Measurements from ENCODE around the gene OOSP3.
"Not testable (repeated sequence)": the region's sequence is repeated elsewhere in the genome, so short reads cannot be mapped to it uniquely, and the experiment has no call there.

OOSP3 gene, protein sequence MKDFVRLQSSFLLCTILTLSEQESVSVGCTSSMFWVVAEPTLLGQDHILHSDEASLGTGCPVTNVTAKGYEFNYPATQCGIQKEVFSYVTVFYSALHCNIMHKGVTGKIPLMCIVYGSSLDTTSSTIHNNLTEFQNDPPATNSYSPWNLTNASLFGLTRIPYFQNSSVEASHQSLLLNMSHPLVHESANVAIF

DNA sequence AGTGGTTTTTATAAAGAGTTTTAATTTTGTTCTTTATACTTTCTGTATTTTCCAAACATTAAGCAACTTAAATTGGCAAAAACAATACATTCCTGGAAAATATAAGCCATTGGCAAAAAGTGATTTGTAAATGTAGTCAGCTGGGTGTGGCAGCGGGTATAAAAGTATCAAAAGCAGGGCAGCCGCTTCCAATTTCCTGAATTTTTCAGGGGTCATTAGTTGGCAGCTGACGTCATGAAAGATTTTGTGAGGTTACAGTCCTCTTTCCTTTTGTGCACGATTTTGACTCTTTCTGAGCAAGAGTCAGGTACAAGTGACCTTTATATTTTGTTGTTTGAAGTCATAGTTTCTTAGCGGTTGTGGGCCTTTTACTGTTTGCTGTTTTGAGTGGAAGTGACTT lies at the start of gene OOSP3:
OOSP3 (plus strand) TSS at position 208 of the 400 bp plus-strand sequence; CDS start at position 235, 27 bp downstream.
- no peak for DNase-seq

DNA sequence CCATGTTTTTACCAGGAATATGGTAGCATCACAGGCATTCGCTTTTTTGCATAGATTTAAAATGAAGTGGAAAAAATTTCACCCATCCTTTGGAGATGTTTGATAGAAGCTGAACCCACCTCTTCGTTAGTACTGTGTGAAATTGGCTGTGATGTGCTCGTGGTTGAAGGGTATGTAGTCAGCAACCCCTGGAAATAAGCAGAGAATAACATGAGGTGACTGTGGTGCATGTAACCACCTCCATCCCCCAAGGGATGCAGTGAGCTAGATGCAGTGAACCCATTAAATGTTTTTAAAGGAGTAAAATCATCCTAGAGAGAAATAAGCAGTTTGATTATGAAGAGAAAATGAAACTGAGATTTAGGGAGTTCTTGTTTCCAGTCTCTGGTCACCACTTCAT lies 49.2 kb upstream of the OOSP3 start:
- DNase-seq: no peak

DNA sequence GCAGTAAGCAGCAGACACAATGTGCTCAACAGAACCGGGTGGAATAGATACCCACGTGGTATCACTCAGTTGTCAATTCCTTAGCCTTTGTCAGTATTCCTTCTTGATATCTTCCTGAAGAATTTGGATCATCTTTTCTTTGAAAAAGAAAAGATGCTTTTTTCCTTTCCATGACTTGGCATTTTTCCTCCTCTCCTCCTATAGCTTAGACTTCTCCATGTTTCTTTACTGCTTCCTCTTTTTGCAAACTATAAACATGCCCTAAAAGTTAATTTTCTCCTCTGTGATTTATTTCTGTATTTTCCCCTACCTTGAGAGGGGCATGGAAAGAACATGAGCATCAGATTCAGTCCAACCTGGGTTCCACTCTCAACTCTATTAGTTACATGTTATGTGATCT lies 45.0 kb upstream of the OOSP3 start:
- DNase-seq: no peak

DNA sequence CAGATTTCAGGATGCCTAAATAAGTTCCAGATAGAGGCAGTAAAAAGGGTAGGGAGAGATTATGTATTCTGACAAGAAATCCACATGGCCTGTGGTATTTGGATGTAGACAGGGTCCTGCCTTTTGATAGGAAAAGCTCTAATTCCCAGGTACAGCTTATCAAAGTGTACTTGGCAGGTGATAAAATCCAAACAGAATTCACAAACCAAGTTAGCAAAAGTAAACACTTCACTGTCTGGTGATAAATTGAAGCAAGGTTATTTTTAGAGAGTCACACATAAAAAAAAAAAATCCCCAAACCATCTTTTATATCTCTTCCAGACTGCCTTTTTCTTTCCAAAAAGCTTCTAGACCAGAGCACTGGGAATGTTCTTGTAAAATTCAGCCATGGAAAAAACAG lies 39.0 kb upstream of the OOSP3 start:
- DNase-seq: no peak

DNA sequence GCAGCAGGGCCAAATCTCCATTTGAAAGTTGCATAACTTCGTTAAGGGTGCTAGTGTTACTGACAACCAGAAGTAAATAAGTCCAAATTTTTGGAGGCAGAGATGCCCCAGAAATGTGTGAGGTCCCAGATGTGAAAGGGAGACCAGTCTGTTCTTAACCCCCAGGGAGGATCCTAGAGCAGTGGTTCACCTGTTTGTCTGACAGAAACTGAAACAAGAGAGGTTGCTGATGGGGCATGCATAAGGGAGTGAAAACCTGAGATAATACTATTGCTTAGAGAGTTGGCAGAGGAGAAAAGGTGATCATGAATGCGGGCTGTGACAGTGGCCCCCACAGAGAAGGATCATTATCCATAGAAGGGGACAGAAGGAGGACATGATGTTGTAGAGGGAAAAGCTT lies 37.1 kb upstream of the OOSP3 start:
- DNase-seq: no peak

DNA sequence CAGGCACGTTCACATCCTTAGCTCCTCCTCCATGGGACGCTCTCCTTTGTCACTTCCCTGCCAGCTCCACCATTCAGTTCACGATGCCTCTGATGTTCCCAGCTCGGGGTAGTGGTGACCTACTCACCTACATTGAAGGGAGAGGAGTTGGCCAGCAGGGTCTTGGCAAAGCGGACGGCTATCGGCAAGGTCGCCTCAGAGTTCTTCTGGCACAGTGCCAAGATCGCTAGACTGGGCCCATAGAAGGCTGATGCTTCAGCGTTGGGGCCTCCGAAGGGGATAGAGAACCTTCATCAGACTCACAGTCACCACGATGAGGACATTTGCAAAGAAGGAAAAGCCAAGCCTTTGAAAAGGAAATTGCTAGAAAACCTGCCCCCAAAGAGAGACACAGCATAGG lies 36.3 kb upstream of the OOSP3 start:
- DNase-seq: no peak

DNA sequence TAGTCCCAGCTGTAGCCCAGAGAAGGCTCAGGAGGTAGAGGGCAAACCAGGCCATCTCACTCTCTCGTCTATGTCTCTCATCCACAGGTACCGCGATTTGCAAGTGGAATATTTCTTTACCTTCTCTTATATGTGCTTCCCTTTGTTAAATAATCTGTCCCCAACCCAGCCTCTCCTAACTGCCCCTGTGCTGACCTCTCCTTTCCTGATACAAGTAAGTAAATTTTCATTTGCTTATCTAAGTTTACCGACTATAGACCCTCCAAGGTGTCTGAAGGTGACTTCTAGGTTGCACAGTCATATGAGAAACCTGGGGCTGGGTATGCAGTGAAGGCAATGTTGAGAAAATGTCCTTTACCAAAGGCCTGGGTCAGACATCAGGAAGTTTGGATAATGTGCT lies 33.2 kb upstream of the OOSP3 start, which contains the start of gene CBLIF:
CBLIF (minus strand) TSS at position 101 of the 400 bp plus-strand sequence; CDS start at position 55, 46 bp downstream.
- DNase-seq: no peak

DNA sequence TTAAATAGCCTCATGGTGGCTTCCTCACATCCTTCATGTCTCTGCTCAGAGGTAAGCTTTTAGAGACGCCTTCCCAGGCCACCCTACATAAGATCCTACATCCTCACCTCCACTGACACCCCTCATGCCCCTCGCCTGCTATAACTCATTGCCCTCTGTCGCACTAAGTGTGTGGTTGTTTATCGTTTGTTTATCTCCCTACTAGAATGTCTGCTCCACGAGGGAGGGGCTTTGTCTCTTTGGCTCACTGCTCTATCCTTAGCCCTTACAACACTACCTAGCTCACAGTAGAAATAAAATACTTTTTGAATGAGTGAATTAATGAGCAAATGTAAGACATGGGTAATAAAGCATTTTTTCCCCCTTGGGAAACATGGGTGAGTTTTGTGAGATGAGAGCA lies 32.0 kb upstream of the OOSP3 start:
- no peak for DNase-seq

DNA sequence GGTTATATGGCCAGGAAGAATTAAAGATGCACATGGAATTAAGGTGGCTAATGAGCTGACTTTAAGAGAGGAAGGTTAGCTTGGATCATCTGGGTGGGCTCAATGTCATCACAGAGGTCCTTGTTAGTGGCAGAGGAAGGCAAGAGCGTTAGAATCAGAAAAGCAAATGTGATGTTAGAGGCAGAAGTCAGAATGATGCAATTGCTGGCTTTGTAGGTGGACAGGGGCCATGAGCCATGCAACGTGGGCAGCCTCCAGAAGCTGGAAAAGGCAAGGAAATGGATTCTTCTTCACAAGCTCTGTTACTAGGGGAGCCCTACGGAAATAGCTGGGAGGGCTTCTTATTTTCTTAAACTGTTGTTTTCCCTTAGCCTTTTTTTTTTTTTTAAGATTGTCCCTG lies 31.0 kb upstream of the OOSP3 start:
- no peak for DNase-seq

DNA sequence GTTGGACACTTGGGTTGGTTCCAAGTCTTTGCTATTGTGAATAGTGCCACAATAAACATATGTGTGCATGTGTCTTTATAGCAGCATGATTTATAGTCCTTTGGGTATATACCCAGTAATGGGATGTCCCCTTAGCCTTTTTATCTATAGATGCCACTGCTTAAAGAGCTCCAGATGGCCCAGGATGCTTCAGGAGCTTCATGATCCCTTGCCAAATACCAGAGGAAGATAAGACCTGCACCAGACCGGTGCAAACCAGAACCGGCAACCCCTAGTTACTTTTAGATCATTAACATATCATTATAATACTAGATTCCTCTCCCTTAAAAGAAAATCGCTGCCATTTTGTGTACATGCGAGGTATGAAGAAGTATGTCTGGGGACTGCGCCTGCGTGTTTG lies 30.1 kb upstream of the OOSP3 start:
- DNase-seq: not testable (repeated sequence)

DNA sequence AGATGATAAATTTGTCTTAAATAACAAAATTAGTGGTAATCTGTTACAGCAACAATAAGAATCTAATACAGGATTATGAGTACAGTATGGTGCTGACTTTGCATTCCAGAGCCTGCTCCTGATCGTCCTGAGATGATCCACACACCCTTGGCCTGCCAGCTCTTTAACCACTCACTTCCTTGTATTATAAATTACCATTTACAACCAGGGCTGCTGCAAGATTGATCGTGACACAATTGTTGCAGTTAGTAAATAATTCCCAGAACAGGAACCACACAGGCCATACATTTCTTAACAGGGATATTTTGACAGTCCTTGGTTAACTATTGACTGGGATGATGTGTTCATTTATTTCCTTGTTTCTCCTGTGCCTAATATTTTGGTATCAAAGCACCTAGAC lies 29.5 kb upstream of the OOSP3 start:
- DNase-seq: no peak

DNA sequence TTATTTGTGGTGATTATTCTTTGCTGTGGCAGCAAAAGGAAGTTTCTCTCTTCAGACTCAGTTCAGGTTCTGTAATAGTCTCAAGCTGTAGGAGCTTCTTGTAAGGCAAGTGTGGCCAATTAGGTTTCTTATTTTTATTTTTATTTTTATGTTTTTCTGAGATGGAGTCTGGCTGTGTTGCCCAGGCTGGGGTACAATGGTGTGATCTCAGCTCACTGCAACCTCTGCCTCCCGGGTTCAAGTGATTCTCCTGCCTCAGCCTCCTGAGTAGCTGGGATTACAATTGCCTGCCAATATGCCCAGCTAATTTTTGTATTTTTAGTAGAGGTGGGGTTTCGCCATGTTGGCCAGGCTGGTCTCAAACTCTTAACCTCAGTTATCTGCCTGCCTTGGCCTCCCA lies 29.0 kb upstream of the OOSP3 start:
- DNase-seq: not testable (repeated sequence)

DNA sequence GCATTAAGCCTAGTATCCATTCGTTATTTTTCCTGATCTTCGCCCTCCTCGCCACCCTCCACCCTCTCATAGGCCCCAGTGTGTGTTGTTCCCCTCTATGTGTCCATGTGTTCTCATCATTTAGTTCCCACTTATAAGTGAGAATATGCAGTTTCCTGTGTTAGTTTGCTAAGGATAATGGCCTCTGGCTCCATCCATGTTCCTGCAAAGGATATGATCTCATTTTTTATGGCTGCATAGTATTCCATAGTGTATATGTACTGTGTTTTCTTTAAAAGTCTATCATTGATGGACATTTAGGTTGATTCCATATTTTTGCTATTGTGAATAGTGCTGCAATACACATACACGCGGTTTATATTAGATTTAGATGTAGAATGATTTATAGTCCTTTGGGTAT lies 27.2 kb upstream of the OOSP3 start:
- not testable (repeated sequence) for DNase-seq

DNA sequence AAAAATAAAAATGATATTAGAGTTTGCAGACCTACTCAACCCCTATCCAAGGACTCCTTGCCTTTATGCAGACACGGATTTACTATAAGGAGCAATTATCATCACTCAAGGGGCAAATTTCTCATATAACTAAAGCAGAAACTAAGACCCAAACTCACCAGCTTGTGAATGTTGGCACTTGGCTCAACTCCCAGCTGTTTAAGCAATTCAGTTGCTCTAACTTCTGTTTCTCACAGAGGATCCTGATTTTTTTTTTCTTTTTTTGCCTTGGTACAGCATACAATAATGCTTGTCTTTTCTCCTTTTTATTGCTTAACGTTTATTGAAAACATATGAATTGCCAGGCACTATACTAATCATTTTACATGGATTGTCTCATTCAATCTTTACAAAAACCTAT lies 23.7 kb upstream of the OOSP3 start:
- DNase-seq: no peak

DNA sequence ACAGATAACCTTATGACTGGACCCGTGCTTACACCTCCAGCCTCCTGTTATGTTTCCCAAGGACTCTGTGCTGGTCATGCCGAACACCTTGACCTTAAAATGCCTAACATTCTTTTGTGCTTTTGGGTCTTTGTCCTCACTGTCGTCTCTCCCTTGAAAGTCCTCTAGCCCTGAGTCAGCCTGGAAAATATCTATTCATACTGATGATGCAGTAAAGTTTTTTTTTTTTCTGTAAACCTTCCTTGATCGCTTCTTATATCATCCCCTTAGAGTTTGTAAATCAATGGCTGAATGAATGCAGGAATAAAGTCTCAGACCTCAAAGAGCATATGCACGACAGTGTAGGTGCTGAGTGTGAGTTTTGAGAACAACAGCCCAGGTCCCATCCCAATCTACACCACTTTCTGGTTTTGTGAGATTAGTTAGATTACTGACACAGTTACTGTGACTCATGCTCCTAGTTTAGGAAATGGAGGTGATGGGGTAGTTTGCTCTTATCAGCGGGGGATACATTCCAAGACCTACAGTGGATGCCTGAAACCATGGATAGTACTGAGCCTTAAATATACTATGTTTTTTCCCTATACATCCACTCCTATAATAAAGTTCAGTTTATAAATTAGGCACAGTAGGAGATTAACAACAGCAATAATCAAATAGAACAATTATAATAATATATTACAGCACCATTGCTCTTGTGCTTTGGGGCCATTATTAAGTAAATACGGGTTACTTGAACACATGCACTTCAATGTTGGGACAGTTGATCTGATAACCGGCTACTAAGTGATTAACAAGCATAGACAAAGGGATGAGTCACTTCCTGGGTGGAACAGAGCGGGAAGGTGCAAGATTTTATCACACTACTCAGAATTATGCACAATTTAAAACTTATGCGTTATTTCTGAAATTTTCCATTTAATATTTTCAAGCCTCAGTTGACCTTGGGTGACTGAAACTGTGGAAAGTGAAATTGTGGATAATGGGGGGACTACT lies 20.8 kb upstream of the OOSP3 start:
- DNase-seq: no peak

DNA sequence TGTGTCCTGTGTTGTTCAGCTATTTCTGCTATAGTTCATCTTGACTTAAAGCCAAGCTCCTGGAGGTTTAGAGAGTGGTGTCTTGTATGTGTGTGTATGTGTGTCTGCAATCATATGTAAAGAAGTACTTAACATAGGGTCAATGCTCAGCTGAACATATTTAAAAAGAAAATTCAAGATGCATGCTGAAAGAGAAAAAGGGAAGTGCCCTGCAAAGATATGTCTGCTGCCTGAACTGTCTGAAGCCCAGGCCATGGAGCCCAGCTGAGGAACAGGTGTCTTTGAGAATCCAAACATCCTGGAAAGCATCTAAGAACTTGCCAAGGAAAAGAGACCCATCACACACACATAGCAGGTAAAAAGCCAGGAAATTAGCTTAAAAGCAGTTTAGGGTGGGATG lies 18.9 kb upstream of the OOSP3 start:
- no peak for DNase-seq

DNA sequence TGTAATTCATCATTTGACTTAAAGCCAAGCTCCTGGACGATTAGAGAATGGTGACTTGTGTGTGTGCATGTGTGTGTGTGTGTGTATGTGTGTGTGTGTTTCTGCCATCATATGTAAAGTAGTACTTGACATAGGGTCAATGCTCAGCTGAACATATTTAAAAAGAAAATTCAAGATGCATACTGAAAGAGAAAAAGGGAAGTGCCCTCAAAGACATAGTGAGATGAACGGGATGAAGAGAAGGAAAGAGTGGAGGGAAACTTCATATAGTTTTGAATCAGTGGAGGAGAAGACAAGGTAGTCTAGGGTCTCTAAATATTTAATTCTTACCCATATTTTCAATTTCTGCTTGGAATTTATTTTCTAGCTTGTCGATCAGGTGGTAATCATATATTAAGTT lies 16.3 kb upstream of the OOSP3 start:
- no peak for DNase-seq

DNA sequence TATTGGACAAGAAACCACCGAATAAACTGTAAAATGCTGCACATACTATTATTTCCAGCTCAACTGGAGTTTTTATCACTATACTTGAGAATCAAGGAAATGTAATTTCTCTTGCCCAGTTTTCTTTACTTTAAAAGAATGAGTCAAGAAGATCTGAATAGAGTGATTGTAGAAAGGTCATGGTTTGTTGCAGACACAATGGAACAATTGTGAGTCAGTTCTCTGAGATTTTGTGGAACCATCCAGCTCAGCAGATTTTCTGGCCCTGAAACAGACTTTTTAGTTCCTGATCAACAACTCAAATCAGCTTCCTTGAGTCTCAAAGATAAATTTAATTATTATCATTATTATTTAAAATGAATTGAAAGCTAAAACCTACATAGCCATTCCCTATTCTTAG lies 13.6 kb upstream of the OOSP3 start:
- no peak for DNase-seq

DNA sequence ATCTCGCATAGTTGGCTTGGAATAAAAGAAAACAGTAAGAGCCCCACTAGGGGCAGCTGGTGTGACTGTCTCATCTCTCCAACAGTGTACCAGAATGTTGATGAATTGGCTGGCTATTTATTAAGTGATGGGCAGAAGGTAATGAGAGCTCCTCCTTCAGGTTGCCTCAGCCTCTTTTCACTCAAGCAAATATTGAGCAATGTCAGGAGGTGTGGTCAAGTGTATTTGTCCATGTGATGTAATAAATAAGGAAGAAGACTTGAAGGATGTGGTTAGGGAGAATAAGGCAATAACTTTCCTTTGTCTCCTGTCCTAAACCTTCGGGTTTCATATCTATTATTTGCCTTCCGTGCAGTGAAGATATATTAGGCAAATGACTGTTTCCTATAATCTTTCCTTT lies 12.2 kb upstream of the OOSP3 start, which contains the start of gene TCN1:
TCN1 (minus strand) TSS at position 91 of the 400 bp plus-strand sequence; CDS start at position 74, 17 bp downstream.
- DNase-seq: no peak

DNA sequence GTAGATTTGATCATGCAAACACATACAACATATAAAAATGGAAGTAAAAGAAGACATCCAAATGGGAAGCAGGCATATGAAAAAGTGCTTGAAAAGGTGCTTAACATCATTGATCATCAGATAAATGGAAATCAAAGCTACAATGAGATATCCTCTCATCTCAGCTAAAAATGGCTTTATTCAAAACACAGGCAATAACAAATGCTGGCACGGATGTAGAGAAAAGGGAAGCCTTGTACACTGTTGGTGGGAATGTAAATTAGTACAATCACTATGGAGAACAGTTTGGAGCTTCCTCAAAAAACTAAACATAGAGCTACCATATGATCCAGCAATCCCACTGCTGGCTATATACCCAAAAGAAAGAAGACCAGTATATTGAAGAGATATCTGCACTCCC lies 11.7 kb upstream of the OOSP3 start:
- no peak for DNase-seq

DNA sequence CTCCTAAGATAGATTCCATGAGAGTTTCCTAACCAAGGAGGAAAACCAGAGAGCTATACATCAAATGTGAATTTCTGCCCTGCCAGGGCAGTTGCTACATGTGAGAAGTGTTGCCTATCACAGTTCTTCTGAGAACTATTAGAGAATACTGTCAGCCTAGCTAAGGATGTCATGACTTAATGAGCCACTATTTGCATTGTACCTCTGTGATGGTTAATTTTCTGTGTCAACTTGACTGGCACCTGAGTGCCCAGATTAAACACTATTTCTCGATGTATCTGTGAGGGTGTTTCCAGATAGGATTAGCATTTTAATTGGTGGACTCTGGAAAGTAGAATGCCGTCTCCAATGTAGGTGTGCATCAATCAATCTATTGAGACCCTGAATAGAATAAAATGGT lies 10.6 kb upstream of the OOSP3 start:
- no peak for DNase-seq

DNA sequence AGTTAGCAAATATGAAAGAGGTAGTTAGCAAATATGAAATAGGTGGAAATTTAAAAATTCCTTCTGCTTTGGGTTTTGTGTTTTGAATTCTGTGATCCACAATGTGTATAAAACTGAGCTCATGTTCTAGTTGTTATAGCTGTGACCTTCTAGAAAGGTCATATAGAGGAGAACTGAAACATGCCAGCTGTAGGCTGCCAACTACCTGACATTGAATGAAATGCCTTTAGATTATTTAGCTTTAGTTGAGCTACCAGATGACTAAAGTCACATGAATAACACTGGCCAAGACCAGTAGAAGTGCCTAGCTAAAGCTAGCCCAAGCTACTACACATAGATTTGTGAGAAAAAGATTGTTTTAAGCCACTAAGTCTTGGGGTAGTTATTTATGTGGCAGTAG lies 6.5 kb upstream of the OOSP3 start:
- no peak for DNase-seq

DNA sequence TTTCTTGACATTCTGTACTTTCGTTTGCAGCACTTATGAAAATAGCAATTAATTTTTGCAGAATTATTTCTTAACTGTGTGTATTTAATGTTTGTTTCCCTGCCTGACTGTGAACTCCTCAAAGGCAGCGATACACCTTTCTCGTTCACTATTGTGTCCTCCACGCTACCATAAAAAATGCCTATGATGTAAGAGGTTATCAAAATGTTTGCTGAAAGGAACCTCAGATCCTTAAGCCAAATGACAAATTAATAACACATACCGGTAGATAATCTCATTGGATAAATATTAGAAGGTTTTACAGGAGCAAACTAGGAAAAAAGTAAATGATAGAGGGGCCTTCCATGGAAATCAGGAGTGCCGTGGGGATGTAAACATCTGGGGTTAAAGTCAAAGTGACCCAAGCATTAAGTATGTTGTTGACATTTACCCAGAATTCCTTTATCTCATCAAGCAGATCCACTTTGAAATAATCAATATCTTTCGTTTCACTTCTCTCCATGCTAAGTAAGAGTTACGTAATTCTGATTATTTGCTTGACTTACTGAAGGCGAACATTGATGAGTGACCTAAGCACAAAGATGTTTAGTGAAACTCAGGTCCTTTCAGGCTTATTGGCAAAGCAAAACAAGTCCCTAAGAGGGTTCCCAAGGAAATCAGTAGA lies 2.6 kb upstream of the OOSP3 start:
- DNase-seq: no peak

DNA sequence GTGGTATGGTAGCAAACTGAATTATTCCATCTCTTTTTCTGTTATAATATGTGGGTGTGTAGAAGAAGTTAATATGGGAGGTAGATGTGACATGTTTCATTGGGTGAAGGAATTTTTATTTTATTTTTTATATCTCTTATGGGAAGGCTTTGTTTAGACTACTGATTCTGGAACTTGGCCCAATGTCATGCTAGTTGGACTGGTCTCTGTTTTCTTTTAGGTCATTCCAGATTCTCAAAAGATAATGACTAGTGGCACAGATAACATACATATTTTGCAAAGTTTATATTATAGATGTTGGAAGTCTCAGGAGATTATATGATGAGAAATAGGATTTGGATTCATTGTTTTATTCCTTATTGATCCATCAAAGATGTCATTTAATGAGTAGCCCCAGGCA lies 1.3 kb upstream of the OOSP3 start:
- DNase-seq: no peak

Data from fibroblast of skin of right biceps (primary cell).